HepG2 (cell line): ENCODE results near the gene CYP2C19. TPM values are rescaled to one million over a fixed set of nuclear protein-coding genes. Genes with fewer than 3 reads are reported as not detected.

Source experiments
- ATAC-seq: fragments of 200-7000 bp; cut with Tn5 transposase; 3 replicates; pipeline ENCODE4 v1.9.1; 2020; ENCODE audit warnings: mild to moderate bottlenecking, moderate library complexity
- BruUV-seq: library from RNA; stranded (reverse); fragments of 400-500 nt; replicated peaks from 2 replicates; lab custom pipeline; 2021; lab: Mats Ljungman, UMichigan
- CTCF ChIA-PET: fragments of 300-600 bp; formaldehyde crosslinking; extraction: SDS; loops from one replicate; lab custom pipeline; 2021; ENCODE audit warnings: low total read pairs, inconsistent platforms, low intra/inter-chr PET ratio; lab: Yijun Ruan, JAX
- POLR2A ChIA-PET: fragments of 350-600 bp; sonication (Branson Sonifier 250); formaldehyde crosslinking; loops from one replicate; lab custom pipeline; 2020; ENCODE audit warnings: antibody characterized with exemption, inconsistent platforms; lab: Yijun Ruan, JAX
- DNase-seq: peaks from one replicate; pipeline ENCODE4 v3.0.0-alpha.2; 2015; ENCODE audit warnings: low spot score
- FAIRE-seq: peaks from 3 replicates; lab custom pipeline; 2011; peaks lifted over from hg19 to GRCh38; lab: Jason Lieb, UNC
- H2AFZ ChIP-seq: one replicate; pipeline ENCODE4 v1.6.1; 2011; ENCODE audit warnings: low read length, inconsistent platforms
- H3K27ac ChIP-seq: fragments of 300-600 bp; 3 replicates; pipeline ENCODE4 v1.8.0; 2011; ENCODE audit warnings: mixed run types, mild to moderate bottlenecking, mixed read lengths, low read length, inconsistent platforms; ENCODE audit not compliant: insufficient read depth; ENCODE audit errors: extremely low read length
- H3K27me3 ChIP-seq, 2 experiments: fragments of 200-600 bp in 1 of 2; 2 replicates in 1 of 2; 3 replicates in 1 of 2; pipeline versions ENCODE4 v1.6.0 to v1.8.0; 2011; ENCODE audit warnings: low read length in 2 of 2, mild to moderate bottlenecking in 2 of 2, moderate library complexity in 2 of 2, inconsistent platforms in 1 of 2; ENCODE audit not compliant: insufficient read depth in 2 of 2, control insufficient read depth in 1 of 2
- H3K36me3 ChIP-seq, 2 experiments: fragments of 200-600 bp in 1 of 2; replicated peaks in 1 of 2; 2 replicates in 1 of 2; 3 replicates in 1 of 2; pipeline versions ENCODE4 v1.5.1 to v1.8.0; 2011; ENCODE audit warnings: low read length in 2 of 2, inconsistent platforms in 1 of 2; ENCODE audit not compliant: insufficient read depth in 2 of 2, control insufficient read depth in 1 of 2
- H3K4me1 ChIP-seq: 2 replicates; pipeline ENCODE4 v1.5.1; 2012; ENCODE audit warnings: low read length, inconsistent platforms; ENCODE audit not compliant: insufficient read depth
- H3K4me2 ChIP-seq: 2 replicates; pipeline ENCODE4 v1.6.0; 2011; ENCODE audit warnings: low read depth, low read length, inconsistent platforms
- H3K4me3 ChIP-seq, 3 experiments: fragments of 200-600 bp in 1 of 3; sonication (generic), shearing (Covaris generic) in 1 of 3; replicated peaks in 1 of 3; 2 replicates each; pipeline ENCODE4 v1.5.1; 2011 to 2016; ENCODE audit warnings: low read length in 3 of 3, inconsistent platforms in 2 of 3, low read depth in 2 of 3, mild to moderate bottlenecking in 2 of 3, control low read depth in 1 of 3, mixed read lengths in 1 of 3; ENCODE audit not compliant: insufficient read depth in 1 of 3
- H3K79me2 ChIP-seq: one replicate; pipeline ENCODE4 v1.6.1; 2011; ENCODE audit warnings: low read length, inconsistent platforms; ENCODE audit not compliant: insufficient read depth
- H3K9ac ChIP-seq: 2 replicates; pipeline ENCODE4 v1.6.0; 2011; ENCODE audit warnings: mild to moderate bottlenecking, low read depth, low read length, inconsistent platforms; ENCODE audit not compliant: insufficient read depth
- H3K9me3 ChIP-seq: 2 replicates; pipeline ENCODE4 v1.5.1; 2012; ENCODE audit warnings: mild to moderate bottlenecking, low read length
- H4K20me1 ChIP-seq: 2 replicates; pipeline ENCODE4 v1.6.0; 2011; ENCODE audit warnings: inconsistent platforms, mild to moderate bottlenecking, low read length, moderate library complexity; ENCODE audit not compliant: insufficient read depth
- FOXA1 ChIP-seq, 2 experiments: fragments of 450-650 bp in 1 of 2; sonication (generic) in 1 of 2; formaldehyde crosslinking in 1 of 2; IDR thresholded peaks; 2 replicates each; pipeline versions ENCODE4 v1.4.0 to v1.6.1; 2016 to 2020; ENCODE audit warnings: missing genetic modification reagents in 1 of 2
- FOXK2 ChIP-seq: fragments of 450-650 bp; IDR thresholded peaks from 2 replicates; pipeline ENCODE4 v1.6.1; 2016
- IKZF4 ChIP-seq: sonication (generic); formaldehyde crosslinking; IDR thresholded peaks from 2 replicates; pipeline ENCODE4 v1.5.1; 2020; ENCODE audit warnings: borderline replicate concordance, mild to moderate bottlenecking, low read depth, missing genetic modification reagents; ENCODE audit errors: not compliant biosample characterization
- SNAI1 ChIP-seq: sonication (generic); formaldehyde crosslinking; IDR thresholded peaks from 2 replicates; pipeline ENCODE4 v1.5.0; 2020; ENCODE audit warnings: mild to moderate bottlenecking, missing genetic modification reagents, borderline replicate concordance
- TOE1 ChIP-seq: sonication (generic); formaldehyde crosslinking; IDR thresholded peaks from 2 replicates; pipeline ENCODE4 v1.4.0; 2020; ENCODE audit warnings: mild to moderate bottlenecking, missing genetic modification reagents
- TOPORS ChIP-seq: sonication (generic); formaldehyde crosslinking; IDR thresholded peaks from 2 replicates; pipeline ENCODE4 v1.8.0; 2023; ENCODE audit warnings: mild to moderate bottlenecking, missing genetic modification reagents
- ZBTB1 ChIP-seq: sonication (generic); formaldehyde crosslinking; IDR thresholded peaks from 2 replicates; pipeline ENCODE4 v1.4.0; 2020; ENCODE audit warnings: missing genetic modification reagents, borderline replicate concordance
- ZNF121 ChIP-seq: sonication (generic); formaldehyde crosslinking; IDR thresholded peaks from 2 replicates; pipeline ENCODE4 v1.5.0; 2020; ENCODE audit warnings: mild to moderate bottlenecking, missing genetic modification reagents
- ZNF441 ChIP-seq: sonication (generic); formaldehyde crosslinking; IDR thresholded peaks from 2 replicates; pipeline ENCODE4 v1.7.0; 2021; ENCODE audit warnings: missing genetic modification reagents, borderline replicate concordance
- ZNF761 ChIP-seq: sonication (generic); formaldehyde crosslinking; conservative IDR thresholded peaks from 2 replicates; pipeline ENCODE4 v1.4.0; 2020; ENCODE audit warnings: mild to moderate bottlenecking, missing genetic modification reagents
- WGBS: methylation state at CpG from one replicate; pipeline ENCODE4 v1.1.6; 2017; ENCODE audit warnings: low lambda C conversion rate; 5-methylcytosine and 5-hydroxymethylcytosine counted together
- in situ Hi-C: cut with HindIII; loops from 2 replicates; pipeline ENCODE4 v1.10.0; 2017; ENCODE audit warnings: low pct_unique_long_range_greater_than_20kb; ENCODE audit not compliant: extremely low pct_ligation_motif_present
- intact Hi-C: fragments of 100-400 bp; cut with micrococcal nuclease; formaldehyde crosslinking; loops from one replicate; pipeline ENCODE4 v1.10.0; 2022; ENCODE audit not compliant: unreplicated experiment
- polyA plus RNA-seq, 8 experiments: library from polyadenylated mRNA; depleted of rRNA in 3 of 8; stranded (reverse) in 7 of 8; unstranded in 1 of 8; fragments of >200 nt; fragmentation: Illumina TruSeq in 4 of 8; extraction: Trizol in 4 of 8; gene quantifications; 2 replicates each; pipeline versions ENCODE4 v1.2.1 to v1.2.3, GENCODE V29; 2011 to 2016; ENCODE audit warnings: low read depth in 4 of 8, missing spikeins in 1 of 8, mixed read lengths in 1 of 8; ENCODE audit not compliant: insufficient read depth in 1 of 8
- total RNA-seq, 5 experiments: library from RNA; depleted of rRNA; stranded (reverse); fragments of >200 nt; fragmentation: Illumina TruSeq; extraction: Trizol; gene quantifications; 2 replicates each; pipeline ENCODE4 v1.2.3, GENCODE V29; 2016; ENCODE audit warnings: low read depth in 1 of 5
- TF ChIP-seq, protein P1 (sequence below): sonication (generic); formaldehyde crosslinking; IDR thresholded peaks from one replicate; pipeline ENCODE4 v1.5.1; 2020; ENCODE audit warnings: mild to moderate bottlenecking, missing genetic modification reagents; ENCODE audit errors: not compliant biosample characterization
- TF ChIP-seq, protein P2 (sequence below): sonication (generic); formaldehyde crosslinking; IDR thresholded peaks from 2 replicates; pipeline ENCODE4 v1.8.1; 2023; ENCODE audit warnings: missing genetic modification reagents, inconsistent platforms, borderline replicate concordance
- TF ChIP-seq, protein P3 (sequence below): sonication (generic); formaldehyde crosslinking; IDR thresholded peaks from 2 replicates; pipeline ENCODE4 v1.8.0; 2022; ENCODE audit warnings: low read depth, missing genetic modification reagents

CYP2C19 gene
- total and polyA plus RNA-seq, 2 of the 13 experiments (the other 11 are each of a cell fraction or from before 2014, with no cell fraction given) = not detected

DNA sequence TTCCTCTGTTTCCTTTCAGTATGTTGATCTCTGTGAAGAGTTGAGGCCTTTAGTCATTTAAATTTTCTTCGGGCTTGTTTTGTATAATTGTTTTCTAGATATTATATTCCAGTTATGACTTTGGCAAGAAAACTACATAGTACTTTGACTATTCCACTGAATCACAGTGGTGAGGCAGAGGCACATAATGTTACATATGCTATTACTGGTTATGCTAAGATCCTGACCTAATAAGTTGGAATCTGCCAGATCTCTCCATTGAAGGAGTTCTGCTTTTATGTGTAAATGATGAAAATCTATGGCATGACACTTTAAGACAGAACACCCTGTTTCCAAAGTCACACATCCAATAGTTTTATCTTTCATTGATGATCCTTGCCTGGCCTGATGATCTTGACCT is 83.7 kb downstream of the CYP2C19 start (continued):
- TF ChIP-seq, protein P1, sequence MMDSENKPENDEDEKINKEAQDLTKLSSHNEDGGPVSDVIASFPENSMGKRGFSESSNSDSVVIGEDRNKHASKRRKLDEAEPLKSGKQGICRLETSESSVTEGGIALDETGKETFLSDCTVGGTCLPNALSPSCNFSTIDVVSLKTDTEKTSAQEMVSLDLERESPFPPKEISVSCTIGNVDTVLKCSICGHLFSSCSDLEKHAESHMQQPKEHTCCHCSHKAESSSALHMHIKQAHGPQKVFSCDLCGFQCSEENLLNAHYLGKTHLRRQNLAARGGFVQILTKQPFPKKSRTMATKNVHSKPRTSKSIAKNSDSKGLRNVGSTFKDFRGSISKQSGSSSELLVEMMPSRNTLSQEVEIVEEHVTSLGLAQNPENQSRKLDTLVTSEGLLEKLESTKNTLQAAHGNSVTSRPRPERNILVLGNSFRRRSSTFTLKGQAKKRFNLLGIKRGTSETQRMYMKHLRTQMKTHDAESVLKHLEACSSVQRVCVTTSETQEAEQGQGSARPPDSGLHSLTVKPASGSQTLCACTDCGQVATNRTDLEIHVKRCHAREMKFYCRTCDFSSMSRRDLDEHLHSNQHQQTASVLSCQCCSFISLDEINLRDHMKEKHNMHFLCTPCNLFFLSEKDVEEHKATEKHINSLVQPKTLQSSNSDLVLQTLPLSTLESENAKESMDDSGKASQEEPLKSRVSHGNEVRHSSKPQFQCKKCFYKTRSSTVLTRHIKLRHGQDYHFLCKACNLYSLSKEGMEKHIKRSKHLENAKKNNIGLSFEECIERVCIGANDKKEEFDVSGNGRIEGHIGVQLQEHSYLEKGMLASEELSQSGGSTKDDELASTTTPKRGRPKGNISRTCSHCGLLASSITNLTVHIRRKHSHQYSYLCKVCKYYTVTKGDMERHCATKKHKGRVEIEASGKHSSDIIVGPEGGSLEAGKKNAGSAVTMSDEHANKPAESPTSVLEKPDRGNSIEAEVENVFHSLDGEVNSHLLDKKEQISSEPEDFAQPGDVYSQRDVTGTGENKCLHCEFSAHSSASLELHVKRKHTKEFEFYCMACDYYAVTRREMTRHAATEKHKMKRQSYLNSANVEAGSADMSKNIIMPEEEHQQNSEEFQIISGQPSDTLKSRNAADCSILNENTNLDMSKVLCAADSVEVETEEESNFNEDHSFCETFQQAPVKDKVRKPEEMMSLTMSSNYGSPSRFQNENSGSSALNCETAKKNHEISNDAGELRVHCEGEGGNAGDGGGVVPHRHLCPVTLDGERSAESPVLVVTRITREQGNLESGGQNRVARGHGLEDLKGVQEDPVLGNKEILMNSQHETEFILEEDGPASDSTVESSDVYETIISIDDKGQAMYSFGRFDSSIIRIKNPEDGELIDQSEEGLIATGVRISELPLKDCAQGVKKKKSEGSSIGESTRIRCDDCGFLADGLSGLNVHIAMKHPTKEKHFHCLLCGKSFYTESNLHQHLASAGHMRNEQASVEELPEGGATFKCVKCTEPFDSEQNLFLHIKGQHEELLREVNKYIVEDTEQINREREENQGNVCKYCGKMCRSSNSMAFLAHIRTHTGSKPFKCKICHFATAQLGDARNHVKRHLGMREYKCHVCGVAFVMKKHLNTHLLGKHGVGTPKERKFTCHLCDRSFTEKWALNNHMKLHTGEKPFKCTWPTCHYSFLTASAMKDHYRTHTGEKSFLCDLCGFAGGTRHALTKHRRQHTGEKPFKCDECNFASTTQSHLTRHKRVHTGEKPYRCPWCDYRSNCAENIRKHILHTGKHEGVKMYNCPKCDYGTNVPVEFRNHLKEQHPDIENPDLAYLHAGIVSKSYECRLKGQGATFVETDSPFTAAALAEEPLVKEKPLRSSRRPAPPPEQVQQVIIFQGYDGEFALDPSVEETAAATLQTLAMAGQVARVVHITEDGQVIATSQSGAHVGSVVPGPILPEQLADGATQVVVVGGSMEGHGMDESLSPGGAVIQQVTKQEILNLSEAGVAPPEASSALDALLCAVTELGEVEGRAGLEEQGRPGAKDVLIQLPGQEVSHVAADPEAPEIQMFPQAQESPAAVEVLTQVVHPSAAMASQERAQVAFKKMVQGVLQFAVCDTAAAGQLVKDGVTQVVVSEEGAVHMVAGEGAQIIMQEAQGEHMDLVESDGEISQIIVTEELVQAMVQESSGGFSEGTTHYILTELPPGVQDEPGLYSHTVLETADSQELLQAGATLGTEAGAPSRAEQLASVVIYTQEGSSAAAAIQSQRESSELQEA (CRISPR knock-in tag) = no peak
- TF ChIP-seq FOXA1 (IDR thresholded peaks at IDR 0.05) = no peak
- TF ChIP-seq FOXA1 (CRISPR knock-in tag; IDR thresholded peaks at IDR 0.05) = no peak

DNA sequence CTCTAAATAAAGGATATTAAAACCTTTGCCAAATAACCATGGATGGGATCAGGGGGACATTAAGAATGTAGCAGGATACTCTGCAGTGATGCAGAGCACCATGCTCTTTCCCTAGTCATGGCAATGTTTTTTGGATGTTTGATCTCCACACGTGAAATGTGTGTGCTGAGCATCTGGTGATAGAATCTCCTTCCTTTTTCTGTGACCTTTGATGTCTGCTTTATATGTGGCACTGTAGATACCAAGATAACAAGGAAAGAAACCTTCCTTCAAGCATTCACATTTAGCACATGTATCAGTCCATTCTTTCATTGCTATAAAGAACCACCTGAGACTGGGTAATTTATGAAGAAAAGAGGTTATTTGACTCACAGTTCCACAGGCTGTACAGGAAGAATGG is 88.3 kb downstream of the CYP2C19 start:
- Histone ChIP-seq H3K27me3 (no peaks in the 10 kb centered on the region), H3K4me2 (no peak overlapping the region), H3K4me1 (no peaks in the 10 kb centered on the region), H3K9me3 (no peaks in the 10 kb centered on the region), H3K36me3 (no peaks in the 10 kb centered on the region), H2AFZ (no peak overlapping the region), H4K20me1 (no peaks in the 10 kb centered on the region), H3K79me2 (no peaks in the 10 kb centered on the region), H3K4me3 (no peak overlapping the region), H3K9ac (no peak overlapping the region), H3K27ac (no peak overlapping the region)
- 0% methylated on average over 1 of the region's 1 CpG for WGBS
- no peak for DNase-seq
- intact Hi-C loops (no loop called here), in situ Hi-C loops (no loop called here)
- BruUV-seq = no TSS peak
- ChIA-PET CTCF (no interaction called here), POLR2A (no interaction called here)
- FAIRE-seq = no peak
- ATAC-seq = no peak
- TF ChIP-seq, protein P2, sequence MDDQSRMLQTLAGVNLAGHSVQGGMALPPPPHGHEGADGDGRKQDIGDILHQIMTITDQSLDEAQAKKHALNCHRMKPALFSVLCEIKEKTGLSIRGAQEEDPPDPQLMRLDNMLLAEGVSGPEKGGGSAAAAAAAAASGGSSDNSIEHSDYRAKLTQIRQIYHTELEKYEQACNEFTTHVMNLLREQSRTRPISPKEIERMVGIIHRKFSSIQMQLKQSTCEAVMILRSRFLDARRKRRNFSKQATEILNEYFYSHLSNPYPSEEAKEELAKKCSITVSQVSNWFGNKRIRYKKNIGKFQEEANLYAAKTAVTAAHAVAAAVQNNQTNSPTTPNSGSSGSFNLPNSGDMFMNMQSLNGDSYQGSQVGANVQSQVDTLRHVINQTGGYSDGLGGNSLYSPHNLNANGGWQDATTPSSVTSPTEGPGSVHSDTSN (CRISPR knock-in tag) = no peak
- TF ChIP-seq TOE1 (CRISPR knock-in tag) = no peak
- TF ChIP-seq ZBTB1 (CRISPR knock-in tag) = no peak
- TF ChIP-seq ZNF761 (CRISPR knock-in tag) = no peak
- no peak for TF ChIP-seq IKZF4 (CRISPR knock-in tag)
- TF ChIP-seq TOPORS = no peak
- TF ChIP-seq, protein P3, sequence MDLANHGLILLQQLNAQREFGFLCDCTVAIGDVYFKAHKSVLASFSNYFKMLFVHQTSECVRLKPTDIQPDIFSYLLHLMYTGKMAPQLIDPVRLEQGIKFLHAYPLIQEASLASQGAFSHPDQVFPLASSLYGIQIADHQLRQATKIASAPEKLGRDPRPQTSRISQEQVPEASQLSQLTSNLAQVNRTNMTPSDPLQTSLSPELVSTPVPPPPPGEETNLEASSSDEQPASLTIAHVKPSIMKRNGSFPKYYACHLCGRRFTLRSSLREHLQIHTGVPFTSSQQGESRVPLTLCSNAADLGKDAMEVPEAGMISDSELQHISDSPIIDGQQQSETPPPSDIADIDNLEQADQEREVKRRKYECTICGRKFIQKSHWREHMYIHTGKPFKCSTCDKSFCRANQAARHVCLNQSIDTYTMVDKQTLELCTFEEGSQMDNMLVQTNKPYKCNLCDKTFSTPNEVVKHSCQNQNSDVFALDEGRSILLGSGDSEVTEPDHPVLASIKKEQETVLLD = no peak
- no peak for TF ChIP-seq SNAI1 (CRISPR knock-in tag)
- TF ChIP-seq ZNF121 (CRISPR knock-in tag) = no peak
- no peak for TF ChIP-seq ZNF441 (CRISPR knock-in tag)
- no peak for TF ChIP-seq FOXK2
